Ishikawa (cell line): Measurements from ENCODE around the gene SUCLG2.

Experiments used
- CEBPB ChIP-seq: IDR thresholded peaks from 2 replicates; pipeline ENCODE4 v1.6.1; 2012
- CREB1 ChIP-seq: IDR thresholded peaks from 2 replicates; pipeline ENCODE4 v1.6.1; 2012; ENCODE audit warnings: low read depth
- EGR1 ChIP-seq: IDR thresholded peaks from 2 replicates; pipeline ENCODE4 v1.6.1; 2012
- EP300 ChIP-seq: IDR thresholded peaks from 2 replicates; pipeline ENCODE4 v1.6.1; 2012; ENCODE audit warnings: borderline replicate concordance
- FOXM1 ChIP-seq: IDR thresholded peaks from 2 replicates; pipeline ENCODE4 v1.6.1; 2012; ENCODE audit warnings: low read depth, borderline replicate concordance
- NFIC ChIP-seq: IDR thresholded peaks from 2 replicates; pipeline ENCODE4 v1.6.1; 2012
- RAD21 ChIP-seq: IDR thresholded peaks from 2 replicates; pipeline ENCODE4 v1.6.1; 2012; ENCODE audit warnings: low read depth
- TAF1 ChIP-seq: IDR thresholded peaks from 2 replicates; pipeline ENCODE4 v1.6.1; 2012; ENCODE audit warnings: low read depth, mild to moderate bottlenecking
- TCF12 ChIP-seq: IDR thresholded peaks from 2 replicates; pipeline ENCODE4 v1.6.1; 2012; ENCODE audit warnings: low read depth
- TEAD4 ChIP-seq: IDR thresholded peaks from 2 replicates; pipeline ENCODE4 v1.6.1; 2012
- YY1 ChIP-seq: IDR thresholded peaks from 2 replicates; pipeline ENCODE4 v1.6.1; 2012; ENCODE audit warnings: low read depth
- ZBTB7A ChIP-seq: IDR thresholded peaks from 2 replicates; pipeline ENCODE4 v1.6.1; 2012; ENCODE audit warnings: low read depth
- TF ChIP-seq, protein P1 (sequence below): IDR thresholded peaks from 2 replicates; pipeline ENCODE4 v1.6.1; 2012
- TF ChIP-seq, protein P2 (sequence below): IDR thresholded peaks from 2 replicates; pipeline ENCODE4 v1.6.1; 2012; ENCODE audit warnings: low read depth, mild to moderate bottlenecking
- TF ChIP-seq, protein P3 (sequence below): IDR thresholded peaks from 2 replicates; pipeline ENCODE4 v1.6.1; 2012

The SUCLG2 gene

DNA sequence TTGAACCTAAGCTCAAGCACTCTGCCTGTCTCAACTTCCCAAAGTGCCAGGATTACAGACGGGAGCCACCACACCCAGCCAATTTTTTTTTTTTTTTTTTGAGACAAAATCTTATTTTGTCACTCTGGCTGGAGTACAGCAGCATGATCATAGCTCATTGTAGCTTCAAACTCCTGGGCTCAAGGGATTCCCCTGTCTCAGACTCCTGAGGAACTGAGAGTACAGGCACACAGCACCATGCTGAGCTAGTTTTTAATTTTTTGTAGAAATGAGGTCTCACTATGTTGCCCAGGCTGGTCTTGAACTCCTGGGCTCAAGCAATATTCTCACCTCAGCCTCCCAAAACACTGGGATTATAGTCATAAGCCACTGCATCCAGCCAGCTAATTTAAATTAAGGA is 36.8 kb upstream of the SUCLG2 start:
- TF ChIP-seq ZBTB7A (no peak), EP300 (no peak), TEAD4 (no peak)
- TF ChIP-seq, protein P1, sequence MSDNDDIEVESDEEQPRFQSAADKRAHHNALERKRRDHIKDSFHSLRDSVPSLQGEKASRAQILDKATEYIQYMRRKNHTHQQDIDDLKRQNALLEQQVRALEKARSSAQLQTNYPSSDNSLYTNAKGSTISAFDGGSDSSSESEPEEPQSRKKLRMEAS, result no peak
- TF ChIP-seq, protein P2, sequence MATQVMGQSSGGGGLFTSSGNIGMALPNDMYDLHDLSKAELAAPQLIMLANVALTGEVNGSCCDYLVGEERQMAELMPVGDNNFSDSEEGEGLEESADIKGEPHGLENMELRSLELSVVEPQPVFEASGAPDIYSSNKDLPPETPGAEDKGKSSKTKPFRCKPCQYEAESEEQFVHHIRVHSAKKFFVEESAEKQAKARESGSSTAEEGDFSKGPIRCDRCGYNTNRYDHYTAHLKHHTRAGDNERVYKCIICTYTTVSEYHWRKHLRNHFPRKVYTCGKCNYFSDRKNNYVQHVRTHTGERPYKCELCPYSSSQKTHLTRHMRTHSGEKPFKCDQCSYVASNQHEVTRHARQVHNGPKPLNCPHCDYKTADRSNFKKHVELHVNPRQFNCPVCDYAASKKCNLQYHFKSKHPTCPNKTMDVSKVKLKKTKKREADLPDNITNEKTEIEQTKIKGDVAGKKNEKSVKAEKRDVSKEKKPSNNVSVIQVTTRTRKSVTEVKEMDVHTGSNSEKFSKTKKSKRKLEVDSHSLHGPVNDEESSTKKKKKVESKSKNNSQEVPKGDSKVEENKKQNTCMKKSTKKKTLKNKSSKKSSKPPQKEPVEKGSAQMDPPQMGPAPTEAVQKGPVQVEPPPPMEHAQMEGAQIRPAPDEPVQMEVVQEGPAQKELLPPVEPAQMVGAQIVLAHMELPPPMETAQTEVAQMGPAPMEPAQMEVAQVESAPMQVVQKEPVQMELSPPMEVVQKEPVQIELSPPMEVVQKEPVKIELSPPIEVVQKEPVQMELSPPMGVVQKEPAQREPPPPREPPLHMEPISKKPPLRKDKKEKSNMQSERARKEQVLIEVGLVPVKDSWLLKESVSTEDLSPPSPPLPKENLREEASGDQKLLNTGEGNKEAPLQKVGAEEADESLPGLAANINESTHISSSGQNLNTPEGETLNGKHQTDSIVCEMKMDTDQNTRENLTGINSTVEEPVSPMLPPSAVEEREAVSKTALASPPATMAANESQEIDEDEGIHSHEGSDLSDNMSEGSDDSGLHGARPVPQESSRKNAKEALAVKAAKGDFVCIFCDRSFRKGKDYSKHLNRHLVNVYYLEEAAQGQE, result no peak

DNA sequence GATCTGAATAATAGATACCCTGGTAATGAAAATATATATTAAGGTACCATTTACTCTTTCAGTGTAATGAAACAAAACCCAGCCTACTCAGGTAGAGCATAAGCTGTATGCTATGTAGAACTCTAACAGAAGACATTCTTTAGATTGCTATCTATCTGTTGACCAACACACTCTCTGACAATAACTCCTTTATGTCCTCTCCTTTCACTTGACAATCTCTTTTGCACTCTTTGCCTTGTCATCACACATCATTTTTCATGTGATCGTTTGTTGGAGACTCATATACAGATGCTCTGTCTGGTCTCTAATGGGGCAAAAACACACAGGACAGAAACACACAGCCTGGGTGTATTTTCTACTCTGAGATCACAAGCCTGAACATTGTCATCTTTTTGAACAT is 35.4 kb upstream of the SUCLG2 start:
- TF ChIP-seq ZBTB7A (no peak), TAF1 (no peak), NFIC (no peak), RAD21 (no peak)
- TF ChIP-seq, protein P1, result no peak
- TF ChIP-seq, protein P2, result no peak

DNA sequence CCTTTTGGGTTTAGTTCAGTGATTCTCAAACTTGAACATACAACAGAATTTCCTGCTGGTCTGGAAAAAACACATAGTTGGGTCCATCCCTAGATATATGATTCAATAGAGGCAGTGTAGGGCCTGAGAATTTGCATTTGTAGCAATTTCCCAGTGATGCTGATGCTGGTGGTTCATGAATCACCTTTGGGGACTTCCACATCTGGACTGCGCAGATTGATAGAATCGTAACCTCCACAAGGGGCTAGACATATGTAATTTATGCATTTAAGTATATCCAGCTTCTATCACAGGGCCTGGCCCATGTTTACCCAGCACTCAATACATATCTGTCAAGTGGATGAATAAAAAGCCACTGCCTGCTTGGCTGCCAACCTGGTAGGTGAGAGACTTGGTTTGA is 33.8 kb upstream of the SUCLG2 start:
- TF ChIP-seq YY1 (no peak), CREB1 (no peak), FOXM1 (no peak), RAD21 (no peak), TAF1 (no peak), TEAD4 (no peak), EGR1 (no peak), NFIC (no peak), TCF12 (no peak), ZBTB7A (no peak), CEBPB (no peak)
- TF ChIP-seq, protein P2, result no peak
- TF ChIP-seq, protein P1, result no peak
- TF ChIP-seq, protein P3, sequence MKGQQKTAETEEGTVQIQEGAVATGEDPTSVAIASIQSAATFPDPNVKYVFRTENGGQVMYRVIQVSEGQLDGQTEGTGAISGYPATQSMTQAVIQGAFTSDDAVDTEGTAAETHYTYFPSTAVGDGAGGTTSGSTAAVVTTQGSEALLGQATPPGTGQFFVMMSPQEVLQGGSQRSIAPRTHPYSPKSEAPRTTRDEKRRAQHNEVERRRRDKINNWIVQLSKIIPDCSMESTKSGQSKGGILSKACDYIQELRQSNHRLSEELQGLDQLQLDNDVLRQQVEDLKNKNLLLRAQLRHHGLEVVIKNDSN, result no peak

DNA sequence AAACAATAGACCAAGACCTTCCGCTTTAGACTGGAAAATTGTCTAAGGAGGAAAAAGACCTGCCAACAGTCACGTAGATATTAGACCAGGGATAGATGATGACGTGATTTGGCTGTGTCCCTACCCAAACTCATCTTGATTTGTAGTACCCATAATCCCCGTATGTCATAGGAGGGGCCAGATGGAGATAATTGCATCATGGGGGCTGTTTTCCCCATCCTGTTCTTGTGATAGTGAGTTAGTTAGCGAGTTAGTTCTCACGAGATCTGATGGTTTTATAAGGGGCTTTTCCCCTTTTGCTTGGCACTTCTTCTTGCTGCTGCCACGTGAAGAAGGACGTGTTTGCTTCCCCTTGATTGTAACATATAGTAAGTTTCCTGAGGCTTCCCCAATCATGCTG is 31.7 kb upstream of the SUCLG2 start:
- TF ChIP-seq CEBPB (no peak), TAF1 (no peak), TCF12 (no peak), ZBTB7A (no peak), YY1 (no peak), CREB1 (no peak)
- TF ChIP-seq, protein P3, result no peak
- TF ChIP-seq, protein P2, result no peak
- TF ChIP-seq, protein P1, result no peak
